K562 (cell line): ENCODE results near the gene DYSF.

Source experiments
- ATF7 ChIP-seq: fragments of 450-650 bp; IDR thresholded peaks from 2 replicates; pipeline ENCODE4 v1.7.1; 2014; ENCODE audit warnings: mild to moderate bottlenecking, moderate library complexity
- CBX2 ChIP-seq: fragments of 200-600 bp; sonication (generic); IDR thresholded peaks from one replicate; pipeline ENCODE4 v1.6.1; 2012; ENCODE audit warnings: mild to moderate bottlenecking, low read length, inconsistent platforms; ENCODE audit not compliant: insufficient read depth, poor library complexity, severe bottlenecking
- CHD2 ChIP-seq: IDR thresholded peaks from 2 replicates; pipeline ENCODE4 v1.6.1; 2011; ENCODE audit warnings: low read depth, low read length
- EZH2 ChIP-seq: IDR thresholded peaks from 2 replicates; pipeline ENCODE4 v1.6.1; 2012; ENCODE audit warnings: low read depth, mild to moderate bottlenecking, inconsistent platforms, low read length, borderline replicate concordance
- FOS ChIP-seq: IDR thresholded peaks from 3 replicates; pipeline ENCODE4 v1.6.1; 2011; ENCODE audit not compliant: insufficient read length; ENCODE audit errors: extremely low read depth
- HDGF ChIP-seq: fragments of 450-650 bp; IDR thresholded peaks from 2 replicates; pipeline ENCODE4 v1.6.1; 2016
- MAX ChIP-seq: sonication (generic); formaldehyde crosslinking; IDR thresholded peaks from 2 replicates; pipeline ENCODE4 v1.9.0; 2022; ENCODE audit warnings: mild to moderate bottlenecking, missing genetic modification reagents
- PHB2 ChIP-seq: fragments of 450-650 bp; IDR thresholded peaks from 2 replicates; pipeline ENCODE4 v1.6.1; 2017; ENCODE audit warnings: low read depth
- POLR2A ChIP-seq: fragments of 450-650 bp; conservative IDR thresholded peaks from 2 replicates; pipeline ENCODE4 v1.6.1; 2016
- PRMT5 ChIP-seq: sonication (generic); formaldehyde crosslinking; IDR thresholded peaks from 2 replicates; pipeline ENCODE4 v1.5.0; 2020; ENCODE audit warnings: missing genetic modification reagents
- SOX6 ChIP-seq: fragments of 450-650 bp; IDR thresholded peaks from 2 replicates; pipeline ENCODE4 v1.6.1; 2014; ENCODE audit warnings: mild to moderate bottlenecking
- TCF7L2 ChIP-seq: fragments of 150-350 bp; IDR thresholded peaks from 2 replicates; pipeline ENCODE4 v1.6.1; 2016; ENCODE audit warnings: low read depth, mild to moderate bottlenecking, low read length, moderate library complexity
- THRA ChIP-seq: fragments of 450-650 bp; IDR thresholded peaks from 2 replicates; pipeline ENCODE4 v1.6.1; 2017; ENCODE audit warnings: mild to moderate bottlenecking, moderate library complexity
- TF ChIP-seq, protein P1 (sequence below): sonication (generic); formaldehyde crosslinking; IDR thresholded peaks from 2 replicates; pipeline ENCODE4 v1.8.0; 2023; ENCODE audit warnings: missing genetic modification reagents, mild to moderate bottlenecking, borderline replicate concordance

- TF ChIP-seq FOS (no peak), PHB2 (no peak), CBX2 (no peak), MAX (no peak), ATF7 (no peak), PRMT5 (CRISPR knock-in tag) (no peak), POLR2A (no peak), THRA (no peak), TCF7L2 (no peak), SOX6 (no peak), EZH2 (no peak), HDGF (no peak), CHD2 (no peak)
- TF ChIP-seq, protein P1, sequence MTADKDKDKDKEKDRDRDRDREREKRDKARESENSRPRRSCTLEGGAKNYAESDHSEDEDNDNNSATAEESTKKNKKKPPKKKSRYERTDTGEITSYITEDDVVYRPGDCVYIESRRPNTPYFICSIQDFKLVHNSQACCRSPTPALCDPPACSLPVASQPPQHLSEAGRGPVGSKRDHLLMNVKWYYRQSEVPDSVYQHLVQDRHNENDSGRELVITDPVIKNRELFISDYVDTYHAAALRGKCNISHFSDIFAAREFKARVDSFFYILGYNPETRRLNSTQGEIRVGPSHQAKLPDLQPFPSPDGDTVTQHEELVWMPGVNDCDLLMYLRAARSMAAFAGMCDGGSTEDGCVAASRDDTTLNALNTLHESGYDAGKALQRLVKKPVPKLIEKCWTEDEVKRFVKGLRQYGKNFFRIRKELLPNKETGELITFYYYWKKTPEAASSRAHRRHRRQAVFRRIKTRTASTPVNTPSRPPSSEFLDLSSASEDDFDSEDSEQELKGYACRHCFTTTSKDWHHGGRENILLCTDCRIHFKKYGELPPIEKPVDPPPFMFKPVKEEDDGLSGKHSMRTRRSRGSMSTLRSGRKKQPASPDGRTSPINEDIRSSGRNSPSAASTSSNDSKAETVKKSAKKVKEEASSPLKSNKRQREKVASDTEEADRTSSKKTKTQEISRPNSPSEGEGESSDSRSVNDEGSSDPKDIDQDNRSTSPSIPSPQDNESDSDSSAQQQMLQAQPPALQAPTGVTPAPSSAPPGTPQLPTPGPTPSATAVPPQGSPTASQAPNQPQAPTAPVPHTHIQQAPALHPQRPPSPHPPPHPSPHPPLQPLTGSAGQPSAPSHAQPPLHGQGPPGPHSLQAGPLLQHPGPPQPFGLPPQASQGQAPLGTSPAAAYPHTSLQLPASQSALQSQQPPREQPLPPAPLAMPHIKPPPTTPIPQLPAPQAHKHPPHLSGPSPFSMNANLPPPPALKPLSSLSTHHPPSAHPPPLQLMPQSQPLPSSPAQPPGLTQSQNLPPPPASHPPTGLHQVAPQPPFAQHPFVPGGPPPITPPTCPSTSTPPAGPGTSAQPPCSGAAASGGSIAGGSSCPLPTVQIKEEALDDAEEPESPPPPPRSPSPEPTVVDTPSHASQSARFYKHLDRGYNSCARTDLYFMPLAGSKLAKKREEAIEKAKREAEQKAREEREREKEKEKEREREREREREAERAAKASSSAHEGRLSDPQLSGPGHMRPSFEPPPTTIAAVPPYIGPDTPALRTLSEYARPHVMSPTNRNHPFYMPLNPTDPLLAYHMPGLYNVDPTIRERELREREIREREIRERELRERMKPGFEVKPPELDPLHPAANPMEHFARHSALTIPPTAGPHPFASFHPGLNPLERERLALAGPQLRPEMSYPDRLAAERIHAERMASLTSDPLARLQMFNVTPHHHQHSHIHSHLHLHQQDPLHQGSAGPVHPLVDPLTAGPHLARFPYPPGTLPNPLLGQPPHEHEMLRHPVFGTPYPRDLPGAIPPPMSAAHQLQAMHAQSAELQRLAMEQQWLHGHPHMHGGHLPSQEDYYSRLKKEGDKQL (CRISPR knock-in tag) = no peak
These were observed 4.6 kb downstream of the DYSF start for GRCh38 chr2:71457923-71458322.
